Measurements from ENCODE around the gene RIMBP2. TPM values are rescaled to one million over a fixed set of nuclear protein-coding genes. Genes with fewer than 3 reads are reported as not detected.

RIMBP2 gene
- total RNA-seq, 5 donors from 2014 or later (not counting 1 experiment from before 2014, with no cell fraction given), result 0.10 to 0.38 TPM; not detected in 3

GRCh38 chr12:130747867-130748740 is 32.0 kb upstream of the RIMBP2 start:
- peaks cover 7 to 8% (median 7%) of the 10 kb centered on the region in 3 donors for H3K4me1 Mint-ChIP-seq
- ChIA-PET POLR2A (no interaction called here), CTCF (interaction anchor here (0.6 to 1.4 kb wide), 4 partner anchors 16 to 1897 kb away, joined by 3 to 7 read pairs (median 4); no protein-coding TSS in a partner anchor)
- no peaks in the 10 kb centered on the region for H3K36me3 Mint-ChIP-seq
- DNase-seq (peak; percentile 8 to 78 (median 61)), ATAC-seq (replicated peaks in 1 of 4) (peak; percentile 67 to 87 (median 78))
- peak overlapping the region in 1 of 2 donors; percentile 1 for H3K27ac Mint-ChIP-seq
- no peaks in the 10 kb centered on the region for H3K36me3 ChIP-seq (ENCODE audit: control insufficient read depth in 2 of 2, extremely low read depth in 1 of 2, insufficient read depth in 1 of 2, low read length in 1 of 2)
- H3K27me3 Mint-ChIP-seq, result peaks cover 6 to 23% of the 10 kb centered on the region in 2 donors
- peaks cover 0 to 8% (median 0%) of the 10 kb centered on the region in 3 donors for H3K9me3 Mint-ChIP-seq
- WGBS (ENCODE audit: insufficient coverage), result 8% methylated on average over 5 of the region's 13 CpGs
- no peak overlapping the region for H3K27ac ChIP-seq (ENCODE audit: low read length)
- peaks cover 0 to 6% of the 10 kb centered on the region in 2 experiments for H3K4me1 ChIP-seq (ENCODE audit: control insufficient read depth in 1 of 2, extremely low read depth in 1 of 2, insufficient read depth in 2 of 2, low read length in 2 of 2)
- no peak overlapping the region for H3K4me3 Mint-ChIP-seq
- H3K4me3 ChIP-seq (ENCODE audit: control insufficient read depth in 1 of 2, extremely low read depth in 1 of 2, low read length in 1 of 2), result no peak overlapping the region
- H3K9me3 ChIP-seq, result no peaks in the 10 kb centered on the region
- H3K27me3 ChIP-seq (replicated peaks in 1 of 2; ENCODE audit: control insufficient read depth in 2 of 2, extremely low read depth in 1 of 2, insufficient read depth in 2 of 2, low read length in 1 of 2), result peaks cover 0 to 14% of the 10 kb centered on the region in 2 experiments

- ChIA-PET POLR2A (interaction anchor here in 1 of 2 donors (0.6 kb wide), 1 partner anchor 57 kb away, joined by 8 read pairs; no protein-coding TSS in a partner anchor), CTCF (interaction anchor here in 1 of 2 donors (1.3 kb wide), 1 partner anchor 9 kb away, joined by 4 read pairs; no protein-coding TSS in a partner anchor)
- H3K4me3 Mint-ChIP-seq, result no peak overlapping the region
- DNase-seq, result no peak
- peaks cover 0 to 8% (median 0%) of the 10 kb centered on the region in 3 donors for H3K9me3 Mint-ChIP-seq
- Histone ChIP-seq H3K9me3 (no peaks in the 10 kb centered on the region), H3K27me3 (replicated peaks in 1 of 2; ENCODE audit: control insufficient read depth in 2 of 2, extremely low read depth in 1 of 2, insufficient read depth in 2 of 2, low read length in 1 of 2) (peaks cover 0 to 14% of the 10 kb centered on the region in 2 experiments), H3K27ac (ENCODE audit: low read length) (no peak overlapping the region), H3K4me1 (ENCODE audit: control insufficient read depth in 1 of 2, extremely low read depth in 1 of 2, insufficient read depth in 2 of 2, low read length in 2 of 2) (peaks cover 0 to 6% of the 10 kb centered on the region in 2 experiments), H3K4me3 (ENCODE audit: control insufficient read depth in 1 of 2, extremely low read depth in 1 of 2, low read length in 1 of 2) (no peak overlapping the region), H3K36me3 (ENCODE audit: control insufficient read depth in 2 of 2, extremely low read depth in 1 of 2, insufficient read depth in 1 of 2, low read length in 1 of 2) (no peaks in the 10 kb centered on the region)
- no peak overlapping the region for H3K27ac Mint-ChIP-seq
- 35% methylated on average over 6 of the region's 9 CpGs for WGBS (ENCODE audit: insufficient coverage)
- no peak for ATAC-seq (replicated peaks in 1 of 4)
- H3K36me3 Mint-ChIP-seq, result no peaks in the 10 kb centered on the region
- H3K4me1 Mint-ChIP-seq, result peaks cover 7 to 8% (median 7%) of the 10 kb centered on the region in 3 donors
- H3K27me3 Mint-ChIP-seq, result peaks cover 10 to 23% of the 10 kb centered on the region in 2 donors
Measured at GRCh38 chr12:130746546-130746945, 30.4 kb upstream of the RIMBP2 start.

GRCh38 chr12:130745921-130746320 is 29.8 kb upstream of the RIMBP2 start:
- H3K4me3 Mint-ChIP-seq, result no peak overlapping the region
- WGBS (ENCODE audit: insufficient coverage), result no CpG with 5 or more reads among the region's 4 CpGs

GRCh38 chr12:130744274-130744673 is 28.2 kb upstream of the RIMBP2 start:
- peaks cover 0 to 6% of the 10 kb centered on the region in 2 experiments for H3K4me1 ChIP-seq (ENCODE audit: control insufficient read depth in 1 of 2, extremely low read depth in 1 of 2, insufficient read depth in 2 of 2, low read length in 2 of 2)
- Mint-ChIP-seq H3K27ac (no peak overlapping the region), H3K4me1 (peaks cover 7 to 8% (median 7%) of the 10 kb centered on the region in 3 donors), H3K4me3 (no peak overlapping the region), H3K27me3 (peaks cover 21 to 26% of the 10 kb centered on the region in 2 donors), H3K9me3 (peaks cover 0 to 15% (median 2%) of the 10 kb centered on the region in 3 donors), H3K36me3 (no peaks in the 10 kb centered on the region)
- ChIA-PET POLR2A (no interaction called here), CTCF (no interaction called here)
- ATAC-seq (replicated peaks in 1 of 4) (no peak), DNase-seq (no peak)
- H3K4me3 ChIP-seq (ENCODE audit: control insufficient read depth in 1 of 2, extremely low read depth in 1 of 2, low read length in 1 of 2), result no peak overlapping the region
- peaks cover 0 to 26% of the 10 kb centered on the region in 2 experiments for H3K27me3 ChIP-seq (replicated peaks in 1 of 2; ENCODE audit: control insufficient read depth in 2 of 2, extremely low read depth in 1 of 2, insufficient read depth in 2 of 2, low read length in 1 of 2)
- H3K9me3 ChIP-seq, result no peaks in the 10 kb centered on the region
- H3K27ac ChIP-seq (ENCODE audit: low read length), result no peak overlapping the region
- no peaks in the 10 kb centered on the region for H3K36me3 ChIP-seq (ENCODE audit: control insufficient read depth in 2 of 2, extremely low read depth in 1 of 2, insufficient read depth in 1 of 2, low read length in 1 of 2)
- WGBS (ENCODE audit: insufficient coverage), result 88% methylated on average over 5 of the region's 5 CpGs

More at GRCh38 chr12:130745921-130746320, 29.8 kb upstream of the RIMBP2 start:
- peaks cover 10 to 23% of the 10 kb centered on the region in 2 donors for H3K27me3 Mint-ChIP-seq
- Histone ChIP-seq H3K4me1 (ENCODE audit: control insufficient read depth in 1 of 2, extremely low read depth in 1 of 2, insufficient read depth in 2 of 2, low read length in 2 of 2) (peaks cover 0 to 6% of the 10 kb centered on the region in 2 experiments), H3K36me3 (ENCODE audit: control insufficient read depth in 2 of 2, extremely low read depth in 1 of 2, insufficient read depth in 1 of 2, low read length in 1 of 2) (no peaks in the 10 kb centered on the region), H3K27me3 (replicated peaks in 1 of 2; ENCODE audit: control insufficient read depth in 2 of 2, extremely low read depth in 1 of 2, insufficient read depth in 2 of 2, low read length in 1 of 2) (peaks cover 0 to 14% of the 10 kb centered on the region in 2 experiments), H3K9me3 (no peaks in the 10 kb centered on the region), H3K4me3 (ENCODE audit: control insufficient read depth in 1 of 2, extremely low read depth in 1 of 2, low read length in 1 of 2) (no peak overlapping the region), H3K27ac (ENCODE audit: low read length) (no peak overlapping the region)
- peaks cover 7 to 8% (median 7%) of the 10 kb centered on the region in 3 donors for H3K4me1 Mint-ChIP-seq
- ATAC-seq (replicated peaks in 1 of 4), result no peak
- no peak overlapping the region for H3K27ac Mint-ChIP-seq
- H3K9me3 Mint-ChIP-seq, result peaks cover 0 to 8% (median 2%) of the 10 kb centered on the region in 3 donors
- no peak for DNase-seq
- H3K36me3 Mint-ChIP-seq, result no peaks in the 10 kb centered on the region
- POLR2A ChIA-PET, result no interaction called here
- CTCF ChIA-PET, result interaction anchor here in 1 of 2 donors (1.3 kb wide), 1 partner anchor 8 kb away, joined by 4 read pairs; no protein-coding TSS in a partner anchor

GRCh38 chr12:130743606-130744005 is 27.5 kb upstream of the RIMBP2 start:
- H3K4me3 ChIP-seq (ENCODE audit: control insufficient read depth in 1 of 2, extremely low read depth in 1 of 2, low read length in 1 of 2), result no peak overlapping the region
- ChIA-PET CTCF (no interaction called here), POLR2A (no interaction called here)
- ATAC-seq (replicated peaks in 1 of 4), result no peak
- H3K36me3 ChIP-seq (ENCODE audit: control insufficient read depth in 2 of 2, extremely low read depth in 1 of 2, insufficient read depth in 1 of 2, low read length in 1 of 2), result no peaks in the 10 kb centered on the region
- peaks cover 7 to 8% (median 7%) of the 10 kb centered on the region in 3 donors for H3K4me1 Mint-ChIP-seq
- 80% methylated on average over 3 of the region's 5 CpGs for WGBS (ENCODE audit: insufficient coverage)
- H3K27ac ChIP-seq (ENCODE audit: low read length), result no peak overlapping the region
- H3K36me3 Mint-ChIP-seq, result no peaks in the 10 kb centered on the region
- no peak overlapping the region for H3K27ac Mint-ChIP-seq
- H3K27me3 ChIP-seq (replicated peaks in 1 of 2; ENCODE audit: control insufficient read depth in 2 of 2, extremely low read depth in 1 of 2, insufficient read depth in 2 of 2, low read length in 1 of 2), result peaks cover 0 to 30% of the 10 kb centered on the region in 2 experiments
- no peak overlapping the region for H3K4me3 Mint-ChIP-seq
- peaks cover 24 to 26% of the 10 kb centered on the region in 2 donors for H3K27me3 Mint-ChIP-seq
- H3K9me3 ChIP-seq, result peaks cover 1% of the 10 kb centered on the region
- peaks cover 0 to 6% of the 10 kb centered on the region in 2 experiments for H3K4me1 ChIP-seq (ENCODE audit: control insufficient read depth in 1 of 2, extremely low read depth in 1 of 2, insufficient read depth in 2 of 2, low read length in 2 of 2)
- H3K9me3 Mint-ChIP-seq, result peaks cover 0 to 15% (median 2%) of the 10 kb centered on the region in 3 donors
- DNase-seq, result no peak

GRCh38 chr12:130743176-130743575 is 27.1 kb upstream of the RIMBP2 start:
- Mint-ChIP-seq H3K36me3 (no peaks in the 10 kb centered on the region), H3K4me3 (no peak overlapping the region), H3K27ac (no peak overlapping the region), H3K27me3 (peaks cover 23 to 26% of the 10 kb centered on the region in 2 donors), H3K4me1 (peaks cover 5 to 6% (median 5%) of the 10 kb centered on the region in 3 donors), H3K9me3 (peaks cover 0 to 15% (median 2%) of the 10 kb centered on the region in 3 donors)
- ChIA-PET POLR2A (no interaction called here), CTCF (no interaction called here)
- Histone ChIP-seq H3K9me3 (peaks cover 2% of the 10 kb centered on the region), H3K4me3 (ENCODE audit: control insufficient read depth in 1 of 2, extremely low read depth in 1 of 2, low read length in 1 of 2) (no peak overlapping the region), H3K27me3 (replicated peaks in 1 of 2; ENCODE audit: control insufficient read depth in 2 of 2, extremely low read depth in 1 of 2, insufficient read depth in 2 of 2, low read length in 1 of 2) (peaks cover 0 to 30% of the 10 kb centered on the region in 2 experiments), H3K27ac (ENCODE audit: low read length) (no peak overlapping the region), H3K36me3 (ENCODE audit: control insufficient read depth in 2 of 2, extremely low read depth in 1 of 2, insufficient read depth in 1 of 2, low read length in 1 of 2) (no peaks in the 10 kb centered on the region), H3K4me1 (ENCODE audit: control insufficient read depth in 1 of 2, extremely low read depth in 1 of 2, insufficient read depth in 2 of 2, low read length in 2 of 2) (peaks cover 0 to 6% of the 10 kb centered on the region in 2 experiments)
- ATAC-seq (replicated peaks in 1 of 4) (no peak), DNase-seq (no peak)
- WGBS (ENCODE audit: insufficient coverage), result no CpG with 5 or more reads among the region's 2 CpGs

Measured in T-cell (primary cell).